Left kidney (tissue), 2 donors: Measurements from ENCODE around the gene ABCA6. TPM values are rescaled to one million over a fixed set of nuclear protein-coding genes. Genes with fewer than 3 reads are reported as not detected.
"Not testable (repeated sequence)": the region's sequence is repeated elsewhere in the genome, so short reads cannot be mapped to it uniquely, and the experiment has no call there.

Experiments used
- DNase-seq: peaks from one replicate; pipeline ENCODE4 v3.0.0-alpha.2; 2013
- polyA plus RNA-seq: library from polyadenylated mRNA; unstranded; fragments of 120-200 nt; gene quantifications from one replicate; pipeline ENCODE4 v1.2.1, GENCODE V29; 2013; ENCODE audit not compliant: insufficient read length

Gene ABCA6
- polyA plus RNA-seq, 1 donor: 4.8 TPM

DNA sequence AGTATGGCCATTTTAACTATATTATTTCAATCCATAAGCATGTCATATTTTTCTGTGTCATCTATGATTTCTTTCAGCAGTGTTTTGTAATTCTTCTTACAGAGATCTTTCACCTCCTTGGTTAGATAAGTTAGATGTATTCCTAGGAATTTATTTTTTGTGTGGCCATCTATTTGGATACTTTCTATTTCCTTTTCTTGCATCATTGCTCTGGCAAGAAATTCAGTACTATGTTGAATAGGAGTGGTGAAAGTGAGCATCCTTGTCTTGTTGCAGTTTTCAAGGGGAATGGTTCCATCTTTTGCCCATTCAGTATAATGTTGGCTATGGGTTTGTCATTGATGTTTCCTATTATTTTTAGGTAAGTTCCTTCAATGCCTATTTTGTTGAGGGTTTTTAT lies 65.9 kb downstream of the ABCA6 start:
- DNase-seq: no peak

- not testable (repeated sequence) for DNase-seq
These were observed 68.3 kb downstream of the ABCA6 start for GRCh38 chr17:69073392-69073791.

DNA sequence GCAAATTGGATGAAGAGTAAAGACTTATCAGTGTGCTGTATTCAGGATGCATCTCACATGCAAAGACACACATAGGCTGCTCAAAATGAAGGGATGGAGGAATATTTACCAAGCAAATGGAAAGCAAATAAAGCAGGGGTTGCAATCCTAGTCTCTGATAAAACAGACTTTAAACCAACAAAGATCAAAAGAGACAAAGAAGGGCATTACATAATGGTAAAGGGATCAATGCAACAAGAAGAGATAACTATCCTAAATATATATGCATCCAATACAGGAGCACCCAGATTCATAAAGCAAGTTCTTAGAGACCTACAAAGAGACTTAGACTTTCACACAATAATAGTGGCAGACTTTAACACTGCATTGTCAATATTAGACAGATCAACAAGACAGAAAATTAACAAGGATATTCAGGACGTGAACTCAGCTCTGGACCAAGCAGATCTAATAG lies 68.9 kb downstream of the ABCA6 start:
- DNase-seq: not testable (repeated sequence)

- not testable (repeated sequence) for DNase-seq
These were observed 70.5 kb downstream of the ABCA6 start for GRCh38 chr17:69071233-69071586.

GRCh38 chr17:69070378-69071232 lies 71.1 kb downstream of the ABCA6 start:
- DNase-seq: not testable (repeated sequence)

DNA sequence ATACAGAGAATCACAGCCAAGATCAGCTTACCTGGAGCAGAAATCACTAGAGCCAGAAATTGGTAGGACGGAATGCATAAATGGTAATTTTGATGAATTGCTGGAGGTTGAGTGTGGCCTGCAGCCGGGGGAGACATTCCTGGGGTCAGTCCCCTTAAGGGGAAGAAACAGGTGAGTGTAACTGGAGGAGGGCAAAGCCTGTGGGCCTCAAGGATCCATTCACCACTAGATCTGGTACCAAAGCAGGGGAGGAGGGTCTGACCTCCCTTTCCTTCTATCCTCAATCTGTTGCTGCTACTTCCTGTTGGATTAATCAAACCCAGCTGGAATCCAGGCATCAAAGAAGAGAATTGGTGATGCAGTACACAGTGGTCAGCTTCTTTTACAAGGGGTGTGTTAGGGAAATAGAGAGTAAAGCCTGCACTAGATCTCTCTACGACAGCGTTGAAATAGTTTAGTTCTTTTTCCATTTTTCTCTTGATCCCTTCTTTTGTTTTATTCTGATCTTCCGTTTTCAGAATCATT lies 72.4 kb downstream of the ABCA6 start:
- no peak for DNase-seq

DNA sequence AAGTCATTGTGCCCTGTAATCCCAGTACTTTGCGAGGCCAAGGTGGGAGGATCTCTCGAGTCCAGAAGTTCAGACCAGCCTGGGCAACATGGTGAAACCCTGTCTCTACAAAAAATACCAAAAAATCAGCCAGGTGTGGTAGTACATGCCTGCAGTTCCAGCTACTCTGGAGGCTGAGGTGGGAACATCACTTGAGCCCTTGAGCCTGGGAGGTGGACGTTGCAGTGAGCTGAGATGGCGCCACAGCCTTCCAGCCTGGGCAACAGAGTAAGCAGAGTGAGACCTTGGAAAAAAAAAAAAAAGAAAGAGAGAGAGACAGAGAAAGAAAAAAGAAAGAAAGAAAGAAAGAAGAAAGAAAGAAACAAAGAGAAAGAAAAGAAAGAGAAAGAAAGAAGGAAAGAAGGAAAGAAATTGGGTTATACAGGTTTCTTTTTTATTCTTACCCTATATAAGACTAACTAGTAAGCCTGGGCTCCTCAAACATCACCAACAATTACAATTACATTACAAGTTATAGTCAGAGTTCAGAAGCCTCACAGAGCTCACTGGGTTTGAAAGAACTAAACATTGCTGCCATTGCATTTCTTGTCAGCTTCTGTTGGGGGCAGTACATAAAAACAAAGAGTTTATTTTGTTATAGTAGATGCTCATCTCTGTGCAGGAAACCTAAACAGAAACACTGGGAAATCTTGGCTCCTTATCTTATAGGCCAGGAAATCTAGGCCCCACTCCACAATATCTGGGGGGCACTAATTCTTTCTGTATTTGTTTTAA lies 74.2 kb downstream of the ABCA6 start:
- DNase-seq: no peak

DNA sequence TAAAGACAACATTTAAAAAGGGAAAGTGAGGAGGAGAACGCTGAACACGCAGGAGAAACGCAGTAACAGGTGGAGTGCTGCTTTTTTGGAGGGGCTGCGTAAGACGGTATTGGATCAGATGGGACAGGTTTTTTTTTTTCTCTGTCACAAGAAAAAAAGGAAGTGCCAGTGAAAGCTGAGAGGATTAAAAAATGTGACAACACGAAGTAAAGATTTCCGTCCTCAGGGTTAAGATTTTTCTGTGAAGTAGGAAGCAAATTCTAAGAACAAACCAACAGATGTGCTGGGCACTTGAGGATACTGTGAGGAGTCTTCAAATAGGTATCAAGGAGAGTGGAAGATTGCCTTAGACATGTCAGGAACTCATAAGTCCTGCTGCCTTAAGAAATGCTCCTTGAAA lies 75.2 kb downstream of the ABCA6 start:
- DNase-seq: no peak

- DNase-seq: no peak
These were observed 76.6 kb downstream of the ABCA6 start for GRCh38 chr17:69065113-69065512.

DNA sequence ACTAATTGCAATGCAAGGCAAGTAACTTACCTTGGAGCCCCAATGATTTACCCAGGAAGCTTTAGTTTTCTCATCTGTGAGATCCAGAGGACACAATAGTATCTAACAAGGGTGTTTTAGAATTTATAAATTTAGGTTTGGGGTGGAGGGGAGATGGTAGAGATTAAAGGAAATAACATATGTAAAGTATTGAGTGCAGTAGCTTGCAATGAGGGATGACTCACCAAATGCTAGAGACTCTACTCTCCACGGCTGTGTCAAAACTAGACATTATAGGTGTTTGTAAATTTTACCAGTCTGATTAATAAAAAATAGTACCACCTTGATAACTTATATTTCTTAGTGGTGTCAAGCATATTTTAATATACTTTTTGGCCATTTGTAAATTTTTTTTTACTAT lies 77.2 kb downstream of the ABCA6 start:
- no peak for DNase-seq

- no peak for DNase-seq
These were observed 77.7 kb downstream of the ABCA6 start for GRCh38 chr17:69064001-69064400.

DNA sequence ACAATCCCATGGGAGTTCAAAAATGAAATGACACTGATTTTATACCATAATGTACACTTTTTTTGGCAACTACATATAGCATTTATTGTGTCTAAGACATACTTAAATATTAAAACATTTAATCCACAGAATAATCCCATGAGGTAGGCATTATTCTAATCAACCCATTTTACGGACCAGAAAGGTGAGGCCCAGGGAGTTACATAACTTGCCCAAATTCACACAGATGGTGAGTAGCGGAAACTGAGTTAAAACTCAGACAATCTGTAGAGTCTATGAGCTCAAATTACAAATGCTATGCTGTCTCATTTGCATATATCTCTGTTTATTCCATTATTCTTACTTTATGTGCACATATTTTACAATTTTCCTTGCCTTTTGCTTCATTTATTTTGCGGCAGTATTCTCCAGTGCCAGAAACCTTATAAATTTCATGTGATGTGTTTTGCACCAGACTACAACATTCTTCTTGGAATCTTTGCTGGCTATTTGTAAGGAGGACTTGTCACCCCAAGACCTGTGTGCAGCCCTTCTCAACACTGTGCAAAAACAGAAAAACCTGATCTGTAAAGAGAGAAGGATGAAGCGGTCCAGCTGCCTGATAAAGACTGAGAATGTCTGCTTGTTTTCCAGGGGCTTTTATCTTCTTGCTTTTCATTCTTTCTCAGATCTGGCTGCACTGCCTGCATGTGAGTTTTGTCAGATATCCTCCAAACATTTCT lies 78.7 kb downstream of the ABCA6 start:
- no peak for DNase-seq

DNA sequence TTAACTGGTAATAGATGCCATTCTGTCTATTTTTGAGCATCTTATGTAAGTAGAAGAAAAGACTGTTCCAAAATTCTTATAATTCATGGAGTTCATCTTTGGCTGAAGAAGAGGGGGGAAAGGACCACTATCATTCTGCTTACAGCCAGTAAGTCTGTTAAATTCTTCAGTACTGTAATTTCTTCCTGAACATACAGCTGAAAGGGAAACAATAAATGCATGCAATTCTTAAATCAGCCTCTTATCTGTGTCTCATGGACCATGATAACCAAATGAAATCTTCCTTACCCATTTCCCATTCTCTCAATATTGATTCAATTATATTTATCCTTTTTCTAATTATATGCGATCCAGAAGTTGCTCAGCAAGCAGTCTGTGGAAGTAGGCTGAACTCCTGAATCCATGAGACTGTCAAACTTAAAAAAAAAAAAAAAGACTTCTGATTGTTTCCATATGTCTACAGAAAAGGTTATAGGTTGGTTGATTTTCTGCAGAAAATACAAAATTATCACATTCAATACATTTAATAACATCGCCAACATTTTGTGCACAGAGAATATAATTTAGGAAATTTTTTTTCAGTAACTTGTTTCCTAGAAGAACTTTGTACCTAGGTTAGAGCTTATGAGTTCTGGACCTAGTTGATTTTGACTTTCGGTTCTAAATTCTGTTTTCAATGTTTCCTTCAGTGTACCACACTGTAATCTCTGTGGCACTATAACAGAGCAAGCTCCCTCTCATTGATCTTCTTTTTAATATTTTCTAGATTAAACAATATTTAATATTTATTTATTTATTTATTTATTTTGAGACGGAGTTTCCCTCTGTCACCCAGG lies 79.8 kb downstream of the ABCA6 start:
- DNase-seq: no peak

DNA sequence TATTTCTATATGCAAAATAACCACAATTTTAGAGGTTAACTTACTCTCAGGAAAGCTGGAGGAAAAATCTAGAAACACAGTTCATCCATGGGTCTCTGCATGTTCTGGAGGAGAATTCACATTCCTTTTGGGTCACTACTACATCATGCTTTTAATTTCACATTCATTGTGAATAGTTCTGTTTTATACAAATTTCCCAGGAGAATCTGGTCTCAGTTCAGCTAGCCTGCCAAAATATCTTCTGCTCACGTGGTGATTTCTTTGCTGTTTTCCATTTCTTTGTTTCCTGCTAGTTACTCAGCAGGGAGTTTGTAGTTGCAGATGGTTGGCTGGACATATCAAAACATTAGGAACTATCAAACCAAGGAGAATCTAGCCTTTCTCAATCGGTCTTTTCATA lies 80.9 kb downstream of the ABCA6 start, which contains the start of gene ABCA9:
TSS of gene ABCA9 (minus strand) at position 106 of the 400 bp plus-strand sequence. CDS start 9,801 bp downstream, outside the sequence.
- no peak for DNase-seq

DNA sequence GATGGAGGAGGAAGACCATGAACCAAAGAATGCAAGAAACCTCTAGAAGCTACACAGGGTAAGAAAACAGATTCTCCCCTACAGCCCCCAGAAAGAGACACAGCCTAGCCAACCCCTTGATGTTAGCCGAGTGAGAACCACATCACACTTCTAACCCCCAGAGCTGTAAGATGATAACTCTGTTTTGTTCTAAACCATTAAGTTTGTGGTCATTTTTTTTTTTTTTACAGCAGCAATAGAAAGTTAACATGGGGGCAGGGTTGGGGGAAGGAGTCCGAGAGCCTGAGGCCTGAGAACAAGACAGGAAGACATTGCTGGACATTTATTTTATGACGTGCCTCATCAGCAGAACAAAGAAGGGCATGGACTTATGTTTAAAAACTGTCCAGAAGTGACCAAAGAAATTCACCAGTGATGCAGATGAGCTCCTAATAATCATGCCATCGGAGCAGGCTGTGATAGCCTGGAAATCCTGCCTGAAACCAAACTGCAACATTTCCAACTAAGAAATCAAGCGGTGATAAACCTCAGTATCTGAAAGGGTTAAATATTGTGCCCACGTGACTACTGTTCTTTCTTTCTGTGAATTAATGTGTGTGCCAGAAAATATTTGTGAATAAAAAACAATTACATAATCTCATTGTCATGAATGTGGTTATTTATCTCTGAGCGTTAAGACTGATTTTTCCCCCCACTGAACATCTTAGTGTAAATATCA lies 82.1 kb downstream of the ABCA6 start:
- DNase-seq: no peak

DNA sequence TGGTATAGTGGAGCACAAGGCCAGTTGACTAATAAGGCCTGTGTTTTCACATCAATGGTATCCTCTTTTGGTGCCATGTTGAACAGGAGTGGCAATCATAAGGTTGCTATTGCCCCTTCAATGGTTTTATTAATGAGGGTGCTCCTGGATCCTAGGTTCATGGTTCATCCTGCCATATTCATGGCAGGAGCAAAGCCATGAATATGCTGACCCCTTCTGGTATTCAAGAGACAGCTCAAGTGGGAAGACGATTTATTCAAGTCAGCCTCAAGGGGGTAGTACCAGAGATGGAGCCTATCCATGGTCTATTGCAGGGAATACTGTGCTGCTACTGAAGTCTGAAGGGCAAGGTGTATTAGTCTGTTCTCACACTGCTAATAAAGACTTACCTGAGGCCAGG lies 83.5 kb downstream of the ABCA6 start:
- no peak for DNase-seq

DNA sequence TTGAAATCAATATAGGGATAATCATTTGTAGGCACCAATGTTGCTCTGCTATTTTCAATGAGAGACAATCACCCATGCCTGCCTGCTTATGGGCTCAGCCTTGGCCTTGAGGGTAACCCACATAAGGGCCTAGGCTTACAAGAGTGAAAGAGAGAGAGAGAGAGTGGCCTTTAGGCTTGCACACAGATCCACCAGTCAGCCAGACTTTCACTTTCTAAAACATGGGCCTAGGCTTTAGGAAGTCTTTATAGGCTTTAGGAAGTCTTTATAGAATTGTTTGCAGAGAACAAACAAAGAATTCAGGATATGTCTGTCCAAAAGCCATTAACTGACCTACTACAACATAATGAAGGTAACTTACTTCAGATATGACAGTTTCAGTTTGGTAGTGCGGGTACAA lies 84.4 kb downstream of the ABCA6 start:
- no peak for DNase-seq

DNA sequence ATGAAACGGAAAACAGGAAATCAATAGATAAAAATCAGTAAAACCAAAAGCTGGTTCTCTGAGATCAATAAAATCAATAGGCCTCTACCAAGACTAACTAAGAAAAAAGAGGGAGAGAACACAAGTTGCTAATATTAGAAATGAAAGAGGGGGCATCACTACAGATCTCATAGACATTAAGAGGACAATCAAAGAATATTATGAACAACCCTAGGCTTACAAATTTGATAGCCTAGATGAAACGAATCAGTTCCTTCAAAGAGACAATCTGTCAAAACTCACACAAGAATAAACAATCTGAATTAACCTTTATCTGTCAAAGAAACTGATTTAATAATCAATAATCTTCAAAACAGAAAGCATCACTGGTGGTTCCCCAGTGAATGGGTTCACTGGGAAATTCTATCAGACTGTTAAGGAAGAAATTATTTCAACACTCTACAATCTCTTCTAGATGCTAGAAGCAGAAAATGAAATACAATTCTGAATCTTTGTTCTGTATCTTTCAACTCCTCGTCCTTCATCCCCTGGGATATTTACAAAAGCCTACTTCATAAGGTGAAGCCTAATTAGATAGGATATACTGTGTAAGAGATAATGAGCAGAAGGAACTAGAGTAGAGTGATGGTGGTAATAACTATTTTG lies 85.4 kb downstream of the ABCA6 start:
- DNase-seq: no peak

DNA sequence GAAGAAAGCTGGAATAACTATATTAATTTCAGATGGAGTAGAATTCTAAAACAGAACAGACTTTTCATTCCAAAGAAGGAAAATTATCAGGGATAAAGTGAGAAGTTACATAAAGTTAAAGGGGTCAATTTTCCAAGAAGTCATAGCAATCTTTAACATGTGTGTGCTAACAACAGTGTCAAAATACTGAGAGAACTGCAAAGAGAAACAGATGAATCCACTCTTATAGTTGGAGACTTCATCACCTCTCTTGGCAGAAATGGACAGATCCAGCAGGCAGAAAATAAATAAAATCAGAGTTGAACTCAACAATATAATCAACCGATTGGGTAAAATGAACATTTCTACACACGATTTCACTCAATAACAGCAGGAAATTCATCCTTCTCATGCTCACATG lies 86.4 kb downstream of the ABCA6 start:
- no peak for DNase-seq
